ENCODE measurements around the gene PSMD9.

Gene PSMD9

DNA sequence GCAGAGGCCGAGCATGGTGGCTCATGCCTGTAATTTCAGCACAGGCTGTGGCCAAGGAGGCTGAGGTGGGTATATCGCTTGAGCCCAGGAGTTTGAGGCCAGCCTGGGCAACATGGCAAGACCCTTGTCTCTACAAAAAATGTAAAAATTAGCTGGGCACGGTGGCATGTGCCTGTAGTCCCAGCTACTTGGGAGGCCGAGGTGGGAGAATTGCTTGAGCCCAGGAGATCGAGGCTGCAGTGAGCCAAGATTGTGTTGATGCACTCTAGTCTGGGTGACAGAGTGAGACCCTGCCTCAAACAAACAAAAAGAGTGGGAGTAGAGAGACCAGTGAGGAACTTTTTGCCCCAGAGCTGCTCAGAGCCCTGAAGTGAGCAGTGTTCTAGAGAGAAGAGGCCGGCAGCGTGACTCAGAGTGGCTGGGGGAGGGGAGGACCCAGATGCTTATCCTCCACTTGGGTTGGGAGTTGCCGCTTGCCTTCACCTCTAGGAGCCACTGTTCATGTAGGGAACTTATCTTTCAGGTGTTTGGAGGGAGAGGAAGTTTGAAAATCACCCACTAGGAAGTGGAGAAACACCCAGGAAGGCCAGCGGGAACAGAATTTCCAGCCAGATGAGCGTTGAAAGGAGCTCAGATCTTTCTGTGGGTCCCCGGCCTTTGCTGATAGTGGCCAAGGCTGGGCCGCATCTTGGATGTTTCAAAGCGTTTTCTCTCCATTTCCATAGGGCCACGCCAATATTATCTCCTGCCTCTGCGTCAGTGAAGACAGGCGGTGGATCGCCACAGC lies 45.1 kb downstream of the PSMD9 start:
- TF ChIP-seq, protein P1, sequence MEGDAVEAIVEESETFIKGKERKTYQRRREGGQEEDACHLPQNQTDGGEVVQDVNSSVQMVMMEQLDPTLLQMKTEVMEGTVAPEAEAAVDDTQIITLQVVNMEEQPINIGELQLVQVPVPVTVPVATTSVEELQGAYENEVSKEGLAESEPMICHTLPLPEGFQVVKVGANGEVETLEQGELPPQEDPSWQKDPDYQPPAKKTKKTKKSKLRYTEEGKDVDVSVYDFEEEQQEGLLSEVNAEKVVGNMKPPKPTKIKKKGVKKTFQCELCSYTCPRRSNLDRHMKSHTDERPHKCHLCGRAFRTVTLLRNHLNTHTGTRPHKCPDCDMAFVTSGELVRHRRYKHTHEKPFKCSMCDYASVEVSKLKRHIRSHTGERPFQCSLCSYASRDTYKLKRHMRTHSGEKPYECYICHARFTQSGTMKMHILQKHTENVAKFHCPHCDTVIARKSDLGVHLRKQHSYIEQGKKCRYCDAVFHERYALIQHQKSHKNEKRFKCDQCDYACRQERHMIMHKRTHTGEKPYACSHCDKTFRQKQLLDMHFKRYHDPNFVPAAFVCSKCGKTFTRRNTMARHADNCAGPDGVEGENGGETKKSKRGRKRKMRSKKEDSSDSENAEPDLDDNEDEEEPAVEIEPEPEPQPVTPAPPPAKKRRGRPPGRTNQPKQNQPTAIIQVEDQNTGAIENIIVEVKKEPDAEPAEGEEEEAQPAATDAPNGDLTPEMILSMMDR (conservative IDR thresholded peaks at IDR 0.05; ENCODE audit: low read depth, low read length), result peak; percentile 14
- peak; percentile 53 for DNase-seq (ENCODE audit: low read depth)
- no peak overlapping the region for H3K4me3 ChIP-seq (ENCODE audit: low read depth, low read length)

DNA sequence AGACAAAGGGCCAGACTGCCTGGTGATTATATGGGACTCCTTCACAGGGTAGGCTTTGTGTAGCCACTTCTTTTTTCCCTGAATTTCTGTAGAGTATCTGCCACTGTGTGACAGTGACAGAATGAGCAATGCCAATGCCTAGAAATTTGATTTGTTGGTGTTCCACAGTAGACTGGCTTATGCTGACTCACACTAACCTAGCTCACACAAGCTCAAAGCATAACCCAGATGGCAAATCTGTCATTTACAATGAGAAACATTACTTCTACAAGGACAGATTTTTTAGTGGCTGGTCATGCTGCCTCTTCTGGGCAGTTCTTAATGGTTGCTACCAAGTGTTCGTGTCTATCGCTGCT lies 45.7 kb downstream of the PSMD9 start:
- no peak overlapping the region for H3K4me3 ChIP-seq (ENCODE audit: low read depth, low read length)
- no peak for DNase-seq (ENCODE audit: low read depth)
- TF ChIP-seq, protein P1 (conservative IDR thresholded peaks at IDR 0.05; ENCODE audit: low read depth, low read length), result no peak

DNA sequence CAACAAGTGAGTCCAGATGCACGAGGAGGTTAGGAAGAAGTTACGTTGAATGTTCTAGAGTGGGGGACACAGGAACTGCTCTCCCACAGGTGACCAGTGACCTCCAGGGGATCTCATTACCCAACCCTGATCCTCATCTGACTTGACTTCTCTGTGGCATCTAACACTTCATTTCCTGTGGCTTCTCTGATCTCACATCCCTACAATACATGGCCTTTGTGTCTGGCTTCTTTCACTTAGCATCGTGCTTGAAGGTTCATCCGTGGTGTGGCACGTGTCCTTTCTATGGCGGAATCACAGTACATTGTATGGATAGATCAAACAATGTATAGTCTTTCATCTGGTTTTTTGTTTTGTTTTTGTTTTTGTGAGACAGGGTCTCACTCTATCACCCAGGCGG lies 49.1 kb downstream of the PSMD9 start:
- TF ChIP-seq, protein P1 (conservative IDR thresholded peaks at IDR 0.05; ENCODE audit: low read depth, low read length), result no peak
- H3K4me3 ChIP-seq (ENCODE audit: low read depth, low read length), result no peak overlapping the region
- no peak for DNase-seq (ENCODE audit: low read depth)

DNA sequence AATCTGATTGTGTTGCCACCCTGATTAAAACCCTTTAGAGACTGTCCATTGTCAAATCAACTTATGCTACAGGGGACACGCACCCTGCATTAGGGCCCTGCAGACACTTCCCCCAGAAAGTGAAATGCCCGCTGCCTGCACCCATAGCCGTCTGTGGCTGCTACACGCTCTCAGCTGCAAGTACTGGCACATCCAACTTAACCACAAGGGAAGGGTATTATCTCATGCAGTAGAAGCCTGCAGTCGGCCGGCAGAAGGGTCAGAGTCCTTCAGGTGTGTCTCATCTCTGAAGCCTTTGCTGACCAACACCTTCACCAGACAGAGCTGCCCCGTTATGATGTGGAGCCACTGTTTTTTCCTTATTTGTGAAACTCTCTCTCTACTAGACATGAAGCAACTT lies 50.6 kb downstream of the PSMD9 start:
- TF ChIP-seq, protein P1 (conservative IDR thresholded peaks at IDR 0.05; ENCODE audit: low read depth, low read length), result no peak
- H3K4me3 ChIP-seq (ENCODE audit: low read depth, low read length), result no peak overlapping the region
- no peak for DNase-seq (ENCODE audit: low read depth)

DNA sequence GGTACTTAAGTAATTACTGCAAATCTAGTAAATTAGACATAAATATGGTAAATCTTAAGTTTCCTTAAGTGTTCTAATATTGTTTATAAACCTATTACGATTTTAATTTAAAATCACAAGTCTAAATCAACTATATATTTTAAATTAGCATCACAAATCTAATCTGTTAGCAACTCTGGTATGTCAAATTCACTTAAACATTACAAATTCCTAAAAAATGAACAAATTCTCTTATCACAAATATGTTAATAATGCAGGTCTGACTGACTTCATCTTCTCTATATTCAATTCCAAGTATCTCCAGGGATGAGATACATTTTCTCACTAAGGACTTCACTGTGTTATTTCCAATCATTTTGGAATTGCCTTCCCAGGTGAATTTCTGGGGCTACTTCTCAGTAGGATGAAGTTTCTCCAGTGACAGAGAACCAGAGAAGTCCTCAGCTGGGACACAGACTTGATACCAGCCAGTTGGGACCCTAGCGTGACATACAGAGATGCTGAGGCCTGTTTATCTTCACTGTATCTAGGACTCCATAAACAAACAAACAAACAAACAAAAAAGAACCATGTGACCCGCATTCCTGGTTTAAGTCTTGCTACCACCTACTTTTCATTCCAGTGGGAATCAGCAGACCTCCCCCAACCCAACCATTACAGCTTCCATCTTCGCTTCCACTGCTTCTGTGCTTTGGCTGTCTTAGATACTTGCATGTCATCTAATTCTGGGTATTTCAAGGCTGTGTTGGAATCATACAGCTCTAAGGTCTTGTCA lies 51.6 kb downstream of the PSMD9 start:
- no peak for DNase-seq (ENCODE audit: low read depth)
- TF ChIP-seq, protein P1 (conservative IDR thresholded peaks at IDR 0.05; ENCODE audit: low read depth, low read length), result no peak

DNA sequence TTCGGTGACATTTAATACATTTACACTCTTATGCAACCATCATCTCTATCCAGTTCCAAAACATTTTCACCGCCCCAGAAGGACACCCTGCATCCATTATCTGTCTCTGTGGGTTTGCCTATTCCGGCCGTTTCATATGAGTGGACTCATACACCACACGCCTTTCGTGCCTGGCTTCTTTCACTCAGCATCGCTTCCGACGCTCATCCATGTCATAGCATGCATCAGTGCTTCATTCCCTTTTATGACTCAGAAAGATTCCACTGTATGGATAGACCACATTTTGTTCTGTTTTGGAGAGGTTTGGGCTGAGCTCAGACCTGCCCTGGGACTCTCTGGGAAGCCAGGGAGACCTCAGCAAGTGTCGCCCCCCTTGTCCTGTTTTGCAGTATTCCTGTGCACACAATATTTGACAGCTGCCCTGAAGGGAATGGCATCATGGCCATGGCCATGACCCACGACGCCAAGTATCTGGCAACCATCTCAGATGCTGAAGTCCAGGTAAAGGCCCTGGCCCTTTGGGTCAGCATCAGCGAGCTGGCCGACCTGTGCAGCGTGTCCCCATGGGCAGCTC lies 53.6 kb downstream of the PSMD9 start:
- TF ChIP-seq, protein P1 (conservative IDR thresholded peaks at IDR 0.05; ENCODE audit: low read depth, low read length), result no peak
- DNase-seq (ENCODE audit: low read depth), result peak; percentile 60
- H3K4me3 ChIP-seq (ENCODE audit: low read depth, low read length), result no peak overlapping the region

More for the DNA sequence above, 51.6 kb downstream of the PSMD9 start:
- no peak overlapping the region for H3K4me3 ChIP-seq (ENCODE audit: low read depth, low read length)
